Measurements from ENCODE around the gene CCDC106.

CCDC106 gene

DNA sequence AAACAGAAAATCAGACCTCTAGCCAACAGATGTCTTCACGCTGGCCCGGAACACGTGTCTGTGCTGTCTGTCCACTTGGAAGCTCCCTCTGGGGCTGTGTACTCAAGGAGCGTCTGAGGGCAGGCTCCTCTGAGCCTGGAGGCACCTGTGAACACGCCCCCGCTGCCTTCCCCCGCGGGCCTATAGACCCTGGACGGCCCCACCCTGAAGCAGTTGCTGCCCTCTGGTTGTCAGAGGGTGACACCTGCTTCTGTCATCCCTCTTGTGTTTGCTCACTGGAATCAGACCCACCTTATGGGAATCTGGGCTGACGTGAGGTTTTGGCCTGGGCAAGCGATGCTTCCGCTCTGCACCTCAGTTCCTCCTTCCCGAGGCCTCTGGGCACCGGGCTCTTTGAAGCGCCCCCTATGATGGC is 46.2 kb downstream of the CCDC106 start:
- H2AFZ ChIP-seq (ENCODE audit: low read depth, low read length) = no peak overlapping the region
- H3K4me1 ChIP-seq (ENCODE audit: insufficient read depth, low read length) = no peaks in the 10 kb centered on the region

DNA sequence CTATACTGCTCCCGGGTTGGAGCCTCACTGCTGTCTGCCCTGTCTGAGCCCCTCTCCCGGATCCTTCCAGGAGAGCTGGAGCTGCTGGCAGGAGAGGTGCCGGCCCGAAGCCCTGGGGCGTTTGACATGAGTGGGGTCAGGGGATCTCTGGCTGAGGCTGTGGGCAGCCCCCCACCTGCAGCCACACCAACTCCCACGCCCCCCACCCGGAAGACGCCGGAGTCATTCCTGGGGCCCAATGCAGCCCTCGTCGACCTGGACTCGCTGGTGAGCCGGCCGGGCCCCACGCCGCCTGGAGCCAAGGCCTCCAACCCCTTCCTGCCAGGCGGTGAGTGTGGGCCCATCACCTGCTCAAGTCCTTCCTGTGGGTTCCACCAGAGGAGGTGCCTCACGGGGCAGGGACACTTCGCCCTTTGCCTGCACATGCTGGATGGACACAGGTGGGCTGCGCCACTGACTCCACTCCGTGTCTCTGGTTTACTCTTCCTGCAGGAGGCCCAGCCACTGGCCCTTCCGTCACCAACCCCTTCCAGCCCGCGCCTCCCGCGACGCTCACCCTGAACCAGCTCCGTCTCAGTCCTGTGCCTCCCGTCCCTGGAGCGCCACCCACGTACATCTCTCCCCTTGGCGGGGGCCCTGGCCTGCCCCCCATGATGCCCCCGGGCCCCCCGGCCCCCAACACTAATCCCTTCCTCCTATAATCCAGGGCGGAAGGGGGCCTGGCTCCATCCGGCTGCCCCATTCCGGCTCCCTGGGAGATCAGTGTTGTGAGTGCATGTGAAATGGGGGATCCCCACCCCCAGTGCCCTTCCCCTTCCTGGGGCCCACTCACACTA is 46.9 kb downstream of the CCDC106 start:
- H3K9me3 ChIP-seq (ENCODE audit: low read length) = no peaks in the 10 kb centered on the region
- no peak overlapping the region for H3K4me3 ChIP-seq (ENCODE audit: low read length)
- no peak overlapping the region for H2AFZ ChIP-seq (ENCODE audit: low read depth, low read length)
- no peaks in the 10 kb centered on the region for H3K27me3 ChIP-seq (ENCODE audit: insufficient read depth, low read length)
- no peaks in the 10 kb centered on the region for H3K4me1 ChIP-seq (ENCODE audit: insufficient read depth, low read length)
- H3K36me3 ChIP-seq (ENCODE audit: insufficient read depth, low read length) = peaks cover 61% of the 10 kb centered on the region

More for the DNA sequence above, 46.2 kb downstream of the CCDC106 start:
- no peak overlapping the region for H3K4me3 ChIP-seq (ENCODE audit: low read length)
- no peaks in the 10 kb centered on the region for H3K27me3 ChIP-seq (ENCODE audit: insufficient read depth, low read length)
- no peaks in the 10 kb centered on the region for H3K9me3 ChIP-seq (ENCODE audit: low read length)
- peaks cover 67% of the 10 kb centered on the region for H3K36me3 ChIP-seq (ENCODE audit: insufficient read depth, low read length)

DNA sequence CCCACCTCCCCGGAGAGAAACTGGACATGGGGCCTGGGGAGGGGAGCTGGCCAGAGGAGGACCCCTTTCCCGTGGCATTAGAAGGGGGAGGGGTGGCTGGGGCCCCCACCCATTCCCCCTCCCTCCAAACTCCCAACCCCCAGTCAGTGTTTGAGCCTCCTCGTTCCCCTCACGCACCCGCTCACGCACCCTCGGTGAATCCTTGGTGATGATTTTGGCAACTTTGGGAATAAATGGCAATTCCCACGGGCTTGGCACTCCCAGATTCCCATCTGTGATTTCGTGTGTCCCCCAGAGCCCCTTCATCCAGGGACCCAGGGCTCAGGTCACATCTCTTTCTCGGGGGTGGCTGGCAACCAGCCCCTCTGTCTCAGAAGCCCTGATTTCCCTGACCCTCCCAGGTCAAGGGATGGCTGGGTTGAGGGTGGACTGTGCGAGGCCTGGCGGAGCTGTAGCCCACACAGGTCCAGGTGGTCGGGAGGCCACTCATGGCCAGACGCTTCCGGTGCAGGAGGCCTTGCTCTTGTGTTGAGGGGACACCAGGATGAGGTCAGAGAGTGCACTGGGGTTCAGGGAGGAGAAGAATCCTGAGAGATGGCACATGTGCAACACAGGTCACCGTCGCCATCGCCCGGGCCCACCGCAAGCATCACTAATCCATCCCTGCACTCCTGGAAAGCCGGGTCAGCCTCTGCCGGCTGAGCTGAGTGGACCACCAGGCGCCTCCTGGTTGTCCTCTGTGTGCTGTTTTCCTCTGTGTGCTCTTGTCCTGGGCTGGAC is 47.7 kb downstream of the CCDC106 start:
- H3K36me3 ChIP-seq (ENCODE audit: insufficient read depth, low read length) = peaks cover 56% of the 10 kb centered on the region
- peaks cover 2% of the 10 kb centered on the region for H3K9me3 ChIP-seq (ENCODE audit: low read length)
- H2AFZ ChIP-seq (ENCODE audit: low read depth, low read length) = no peak overlapping the region
- no peaks in the 10 kb centered on the region for H3K27me3 ChIP-seq (ENCODE audit: insufficient read depth, low read length)
- no peaks in the 10 kb centered on the region for H3K4me1 ChIP-seq (ENCODE audit: insufficient read depth, low read length)
- H3K4me3 ChIP-seq (ENCODE audit: low read length) = no peak overlapping the region

DNA sequence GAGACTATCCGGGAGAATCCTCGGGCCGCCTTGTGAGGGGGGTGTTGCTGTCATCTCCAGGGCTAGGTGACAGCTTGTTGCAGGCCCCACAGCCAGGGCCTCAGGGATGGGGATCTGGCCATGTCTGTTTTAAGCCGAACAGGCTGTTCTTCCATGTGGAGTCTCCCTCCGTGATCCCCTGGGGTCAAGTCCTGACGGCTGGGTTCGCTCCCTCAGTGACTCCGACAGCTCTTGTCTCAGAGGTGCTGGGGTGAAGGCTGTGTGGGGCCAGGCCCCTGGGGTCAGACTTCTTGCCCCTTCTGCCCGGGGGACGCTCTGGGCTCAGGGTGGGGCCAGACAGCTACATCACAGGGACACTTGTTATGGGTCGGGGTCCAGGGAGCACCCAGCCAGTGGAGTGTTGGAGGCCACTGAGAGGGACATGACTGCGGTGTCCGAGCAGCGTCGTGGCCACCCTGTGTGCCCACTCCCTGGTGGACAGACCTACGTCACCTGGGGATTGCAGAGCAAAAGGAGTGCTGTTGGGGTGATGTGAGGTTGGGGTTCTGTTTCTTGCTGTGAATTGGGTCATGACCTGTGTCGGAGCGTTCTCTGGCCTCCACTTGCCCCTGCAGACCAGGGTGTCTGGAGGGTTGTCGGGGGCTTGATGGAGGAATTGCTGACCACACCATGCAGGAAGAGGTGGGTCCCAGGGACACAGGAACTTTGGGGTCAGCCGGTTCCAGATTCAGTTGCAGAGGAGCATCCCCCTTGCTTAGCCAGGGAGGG is 48.5 kb downstream of the CCDC106 start:
- Histone ChIP-seq H3K4me3 (ENCODE audit: low read length) (no peak overlapping the region), H3K4me1 (ENCODE audit: insufficient read depth, low read length) (no peaks in the 10 kb centered on the region), H2AFZ (ENCODE audit: low read depth, low read length) (no peak overlapping the region), H3K27me3 (ENCODE audit: insufficient read depth, low read length) (no peaks in the 10 kb centered on the region), H3K36me3 (ENCODE audit: insufficient read depth, low read length) (peaks cover 55% of the 10 kb centered on the region), H3K9me3 (ENCODE audit: low read length) (peaks cover 3% of the 10 kb centered on the region)

DNA sequence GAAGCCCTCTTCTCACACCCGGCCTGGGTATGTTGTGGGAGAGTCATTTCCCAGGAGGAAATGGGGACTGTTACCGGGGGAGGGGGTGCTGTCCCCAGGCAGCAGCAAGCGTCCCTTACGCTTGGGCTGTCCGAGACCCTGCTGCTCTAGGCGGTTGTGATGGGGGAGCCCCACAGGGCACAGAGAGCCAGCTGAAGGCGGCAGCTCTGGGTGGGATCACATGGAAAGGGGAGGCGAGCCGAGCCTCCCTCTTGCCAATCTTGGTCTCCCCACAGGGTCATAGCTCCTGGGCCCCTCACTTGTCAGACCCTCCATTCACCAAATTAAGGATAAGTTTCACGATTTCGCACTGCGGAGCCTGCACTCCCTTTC is 49.0 kb downstream of the CCDC106 start:
- no peak overlapping the region for H2AFZ ChIP-seq (ENCODE audit: low read depth, low read length)
- H3K27me3 ChIP-seq (ENCODE audit: insufficient read depth, low read length) = no peaks in the 10 kb centered on the region
- H3K36me3 ChIP-seq (ENCODE audit: insufficient read depth, low read length) = peaks cover 55% of the 10 kb centered on the region
- H3K9me3 ChIP-seq (ENCODE audit: low read length) = peaks cover 3% of the 10 kb centered on the region
- H3K4me3 ChIP-seq (ENCODE audit: low read length) = no peak overlapping the region
- no peaks in the 10 kb centered on the region for H3K4me1 ChIP-seq (ENCODE audit: insufficient read depth, low read length)

DNA sequence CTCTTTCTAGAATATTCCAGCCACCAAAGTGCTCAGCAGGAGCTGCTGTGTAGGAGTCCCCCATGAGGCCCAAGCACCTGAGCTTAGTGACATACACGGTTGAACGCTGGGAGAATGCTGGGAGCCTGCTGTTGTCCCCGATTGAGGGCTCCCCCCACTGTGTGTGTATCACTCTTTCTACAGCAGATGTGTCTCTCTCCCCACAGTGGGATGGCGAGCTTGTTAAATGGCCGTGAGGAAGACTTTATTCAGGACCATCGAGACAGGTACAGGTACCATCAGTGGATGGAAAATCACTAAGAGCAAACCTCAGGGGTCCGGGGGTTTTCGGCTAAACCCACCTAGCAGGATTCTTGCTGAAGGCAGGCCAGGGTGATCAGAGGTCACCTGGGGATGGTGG is 49.7 kb downstream of the CCDC106 start:
- no peak overlapping the region for H2AFZ ChIP-seq (ENCODE audit: low read depth, low read length)
- H3K4me3 ChIP-seq (ENCODE audit: low read length) = no peak overlapping the region
- H3K9me3 ChIP-seq (ENCODE audit: low read length) = peaks cover 6% of the 10 kb centered on the region
- no peaks in the 10 kb centered on the region for H3K27me3 ChIP-seq (ENCODE audit: insufficient read depth, low read length)
- peaks cover 52% of the 10 kb centered on the region for H3K36me3 ChIP-seq (ENCODE audit: insufficient read depth, low read length)
- no peaks in the 10 kb centered on the region for H3K4me1 ChIP-seq (ENCODE audit: insufficient read depth, low read length)

DNA sequence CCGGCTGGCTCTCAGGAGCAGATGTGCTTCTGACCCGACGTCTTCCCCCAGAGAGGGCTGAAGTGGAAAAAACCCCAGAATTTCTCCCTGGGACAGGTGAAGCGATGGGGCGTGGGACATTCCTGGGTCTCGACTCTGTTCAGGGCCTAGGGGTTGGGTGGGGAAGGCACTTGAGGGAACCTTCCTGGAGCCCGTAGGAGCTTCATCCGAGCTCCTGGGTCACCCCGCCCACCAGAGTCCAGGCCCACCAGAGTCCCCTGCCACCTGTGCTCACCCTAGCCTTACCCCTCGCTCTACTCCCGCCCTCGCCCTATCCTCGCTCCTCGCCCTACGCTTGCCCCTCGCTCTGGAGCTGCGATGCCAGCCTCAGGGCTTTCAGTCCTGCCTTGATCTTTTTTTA is 50.2 kb downstream of the CCDC106 start:
- Histone ChIP-seq H3K4me3 (ENCODE audit: low read length) (no peak overlapping the region), H2AFZ (ENCODE audit: low read depth, low read length) (no peak overlapping the region), H3K27me3 (ENCODE audit: insufficient read depth, low read length) (no peaks in the 10 kb centered on the region), H3K36me3 (ENCODE audit: insufficient read depth, low read length) (peaks cover 46% of the 10 kb centered on the region), H3K9me3 (ENCODE audit: low read length) (peaks cover 6% of the 10 kb centered on the region), H3K4me1 (ENCODE audit: insufficient read depth, low read length) (no peaks in the 10 kb centered on the region)

DNA sequence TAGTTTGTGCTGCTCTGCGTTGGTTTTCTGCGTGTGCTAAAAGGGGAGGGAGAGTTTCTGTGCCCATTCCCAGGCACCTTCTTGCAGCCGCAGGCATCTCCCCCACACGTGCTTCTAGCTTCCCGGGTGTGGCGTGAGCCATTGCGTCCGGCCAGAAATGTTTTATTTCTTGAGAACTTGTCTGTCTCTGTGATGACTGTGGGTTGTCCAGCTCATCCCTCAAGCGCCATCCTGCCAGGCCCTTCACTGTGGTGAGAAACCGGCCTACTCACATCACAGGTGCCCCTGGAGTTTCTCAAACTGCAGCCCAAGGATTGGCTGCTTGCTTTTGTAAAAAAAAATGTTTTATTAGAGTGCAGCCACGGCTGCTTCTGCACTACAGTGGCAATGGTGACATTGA is 51.2 kb downstream of the CCDC106 start:
- no peaks in the 10 kb centered on the region for H3K27me3 ChIP-seq (ENCODE audit: insufficient read depth, low read length)
- peaks cover 6% of the 10 kb centered on the region for H3K9me3 ChIP-seq (ENCODE audit: low read length)
- H3K4me1 ChIP-seq (ENCODE audit: insufficient read depth, low read length) = no peaks in the 10 kb centered on the region
- peaks cover 41% of the 10 kb centered on the region for H3K36me3 ChIP-seq (ENCODE audit: insufficient read depth, low read length)
- no peak overlapping the region for H2AFZ ChIP-seq (ENCODE audit: low read depth, low read length)
- H3K4me3 ChIP-seq (ENCODE audit: low read length) = no peak overlapping the region

DNA sequence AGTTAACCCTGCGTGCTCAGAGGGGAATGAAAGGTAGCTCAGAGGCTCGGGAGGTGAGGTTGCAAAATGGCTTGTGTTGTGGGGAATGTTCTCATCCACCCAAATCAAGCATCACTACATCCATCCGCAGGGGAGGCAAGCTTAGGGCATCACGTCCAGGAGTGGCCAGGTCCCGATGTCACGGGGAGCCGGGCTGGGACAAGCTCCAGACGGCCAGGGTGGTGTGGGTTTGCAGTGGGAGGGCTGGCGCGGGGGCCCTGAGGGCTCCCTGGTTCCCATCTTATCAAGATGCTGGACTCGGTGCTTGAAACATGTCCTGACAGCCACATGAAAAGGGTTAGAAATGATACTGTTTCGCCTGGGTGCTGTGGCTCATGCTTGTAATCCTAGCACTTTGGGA is 52.8 kb downstream of the CCDC106 start:
- Histone ChIP-seq H3K4me1 (ENCODE audit: insufficient read depth, low read length) (no peaks in the 10 kb centered on the region), H3K27me3 (ENCODE audit: insufficient read depth, low read length) (no peaks in the 10 kb centered on the region), H3K36me3 (ENCODE audit: insufficient read depth, low read length) (peaks cover 35% of the 10 kb centered on the region), H3K4me3 (ENCODE audit: low read length) (no peak overlapping the region), H3K9me3 (ENCODE audit: low read length) (peaks cover 10% of the 10 kb centered on the region), H2AFZ (ENCODE audit: low read depth, low read length) (no peak overlapping the region)

DNA sequence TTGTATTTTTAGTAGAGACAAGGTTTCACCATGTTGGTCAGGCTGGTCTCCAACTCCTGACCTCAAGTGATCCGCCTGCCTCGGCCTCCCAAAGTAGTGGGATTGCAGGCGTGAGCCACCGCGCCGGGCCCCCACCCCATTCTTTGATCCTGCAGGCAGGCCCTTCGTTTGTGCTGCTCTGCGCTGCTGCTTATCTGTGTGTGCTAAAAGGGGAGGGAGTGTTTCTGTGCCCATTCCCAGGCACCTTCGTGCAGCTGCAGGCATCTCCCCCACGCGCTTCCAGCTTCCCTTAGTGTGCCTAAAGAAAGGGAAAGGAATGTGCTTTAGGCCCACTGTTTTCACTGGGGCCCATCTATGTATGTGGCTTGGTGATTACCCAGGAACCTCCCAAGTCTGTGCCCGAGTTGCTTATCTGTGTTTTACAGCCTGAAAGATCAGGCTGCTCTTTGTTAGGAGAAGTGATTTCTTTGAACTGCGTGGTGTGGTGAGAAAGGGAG is 54.2 kb downstream of the CCDC106 start:
- Histone ChIP-seq H3K36me3 (ENCODE audit: insufficient read depth, low read length) (peaks cover 23% of the 10 kb centered on the region), H3K27me3 (ENCODE audit: insufficient read depth, low read length) (no peaks in the 10 kb centered on the region), H3K4me1 (ENCODE audit: insufficient read depth, low read length) (no peaks in the 10 kb centered on the region), H2AFZ (ENCODE audit: low read depth, low read length) (no peak overlapping the region), H3K9me3 (ENCODE audit: low read length) (peaks cover 10% of the 10 kb centered on the region), H3K4me3 (ENCODE audit: low read length) (no peak overlapping the region)

Data from neuron (in vitro differentiated cells).